ENCODE measurements around the gene HTR2A. TPM values are rescaled to one million over a fixed set of nuclear protein-coding genes. Genes with fewer than 3 reads are reported as not detected.
A peak's percentile ranks its signal among the peaks of the same experiment; 100 is the strongest.
"Not testable (repeated sequence)": the region's sequence is repeated elsewhere in the genome, so short reads cannot be mapped to it uniquely, and the experiment has no call there.

Gene HTR2A
- polyA plus RNA-seq, 1 donor (not counting 4 experiments of a cell fraction or from before 2014, with no cell fraction given): not detected

DNA sequence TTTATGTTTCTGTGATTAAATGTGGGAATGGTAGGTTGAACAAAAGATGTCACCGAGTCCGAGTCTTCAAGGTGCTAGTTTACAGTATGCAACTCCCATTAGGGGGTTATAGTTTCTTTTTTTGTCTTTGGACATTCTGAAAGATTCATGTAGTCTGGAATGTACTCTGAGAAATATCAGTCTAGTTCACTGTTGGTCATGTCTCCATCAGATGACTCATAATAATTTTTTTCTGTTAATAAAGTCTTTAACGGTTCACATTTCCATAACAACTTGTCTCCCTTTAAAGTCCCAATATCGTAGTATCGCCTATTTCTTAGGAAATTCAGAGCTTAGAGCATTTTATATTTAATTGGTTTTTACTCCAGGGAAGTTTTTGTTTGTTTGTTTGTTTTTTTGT lies 86.4 kb downstream of the HTR2A start:
- Histone ChIP-seq H4K20me1 (ENCODE audit: control insufficient read depth, extremely low read depth, insufficient read depth, low read length) (no peaks in the 10 kb centered on the region), H2AFZ (ENCODE audit: control insufficient read depth, low read length) (no peak overlapping the region), H3K27ac (ENCODE audit: control insufficient read depth, insufficient read depth, low read length) (no peak overlapping the region), H3K36me3 (ENCODE audit: control insufficient read depth in 2 of 2, extremely low read depth in 1 of 2, insufficient read depth in 2 of 2, low read length in 2 of 2) (no peaks in the 10 kb centered on the region), H3K4me2 (ENCODE audit: control insufficient read depth, extremely low read depth, insufficient read depth, low read depth, low read length) (no peak overlapping the region), H3K4me1 (ENCODE audit: control insufficient read depth, extremely low read depth, insufficient read depth, low read length) (no peaks in the 10 kb centered on the region), H3K4me3 (ENCODE audit: control insufficient read depth in 2 of 3, extremely low read depth in 1 of 3, insufficient read depth in 2 of 3, low read depth in 1 of 3, low read length in 3 of 3) (no peak overlapping the region), H3K27me3 (ENCODE audit: control insufficient read depth, extremely low read depth, insufficient read depth, low read length) (no peaks in the 10 kb centered on the region), H3K9ac (ENCODE audit: control insufficient read depth, extremely low read depth, insufficient read depth, low read length) (no peak overlapping the region), H3K79me2 (ENCODE audit: control insufficient read depth, insufficient read depth, low read length) (no peaks in the 10 kb centered on the region), H3K9me3 (ENCODE audit: control insufficient read depth, low read depth, low read length) (no peaks in the 10 kb centered on the region), H3K9me1 (ENCODE audit: control insufficient read depth, extremely low read depth, insufficient read depth, low read length) (no peaks in the 10 kb centered on the region)
- dilution Hi-C loops (cut with MboI; ENCODE audit: extremely low pct_ligation_motif_present, low sequenced_read_pairs): no loop called here
- DNase-seq (ENCODE audit: low read depth, low spot score): no peak
- TF ChIP-seq, protein P1, sequence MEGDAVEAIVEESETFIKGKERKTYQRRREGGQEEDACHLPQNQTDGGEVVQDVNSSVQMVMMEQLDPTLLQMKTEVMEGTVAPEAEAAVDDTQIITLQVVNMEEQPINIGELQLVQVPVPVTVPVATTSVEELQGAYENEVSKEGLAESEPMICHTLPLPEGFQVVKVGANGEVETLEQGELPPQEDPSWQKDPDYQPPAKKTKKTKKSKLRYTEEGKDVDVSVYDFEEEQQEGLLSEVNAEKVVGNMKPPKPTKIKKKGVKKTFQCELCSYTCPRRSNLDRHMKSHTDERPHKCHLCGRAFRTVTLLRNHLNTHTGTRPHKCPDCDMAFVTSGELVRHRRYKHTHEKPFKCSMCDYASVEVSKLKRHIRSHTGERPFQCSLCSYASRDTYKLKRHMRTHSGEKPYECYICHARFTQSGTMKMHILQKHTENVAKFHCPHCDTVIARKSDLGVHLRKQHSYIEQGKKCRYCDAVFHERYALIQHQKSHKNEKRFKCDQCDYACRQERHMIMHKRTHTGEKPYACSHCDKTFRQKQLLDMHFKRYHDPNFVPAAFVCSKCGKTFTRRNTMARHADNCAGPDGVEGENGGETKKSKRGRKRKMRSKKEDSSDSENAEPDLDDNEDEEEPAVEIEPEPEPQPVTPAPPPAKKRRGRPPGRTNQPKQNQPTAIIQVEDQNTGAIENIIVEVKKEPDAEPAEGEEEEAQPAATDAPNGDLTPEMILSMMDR (optimal IDR thresholded peaks at IDR 0.05 in 1 of 3, IDR thresholded peaks at IDR 0.05 in 1 of 3, conservative IDR thresholded peaks at IDR 0.05 in 1 of 3; ENCODE audit: extremely low read depth in 1 of 3, insufficient read depth in 2 of 3, low read length in 3 of 3): no peak
- no peak for TF ChIP-seq EZH2 (IDR thresholded peaks at IDR 0.05; ENCODE audit: low read length)
- FAIRE-seq: no peak

DNA sequence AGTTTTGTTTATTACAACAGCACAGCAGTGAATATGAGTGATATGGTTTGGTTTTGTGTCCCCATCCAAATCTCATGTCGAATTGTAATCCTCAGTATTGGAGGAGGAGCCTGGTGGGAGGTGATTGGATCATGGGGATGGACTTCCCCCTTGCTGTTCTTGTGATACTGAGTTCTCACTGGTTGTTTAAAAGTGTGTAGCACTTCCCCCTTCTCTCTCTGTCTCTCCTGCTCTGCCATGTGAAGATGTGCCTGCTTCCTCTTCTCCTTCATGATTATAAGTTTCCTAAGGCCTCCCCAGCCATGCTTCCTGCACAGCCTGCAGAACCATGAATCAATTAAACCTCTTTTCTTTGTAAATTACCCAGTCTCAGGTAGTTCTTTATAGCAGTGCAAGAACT lies 91.9 kb downstream of the HTR2A start:
- H4K20me1 ChIP-seq (ENCODE audit: control insufficient read depth, extremely low read depth, insufficient read depth, low read length); dilution Hi-C loops (cut with MboI; ENCODE audit: extremely low pct_ligation_motif_present, low sequenced_read_pairs); H3K36me3 ChIP-seq (ENCODE audit: control insufficient read depth in 2 of 2, extremely low read depth in 1 of 2, insufficient read depth in 2 of 2, low read length in 2 of 2); H3K9me1 ChIP-seq (ENCODE audit: control insufficient read depth, extremely low read depth, insufficient read depth, low read length); H3K4me2 ChIP-seq (ENCODE audit: control insufficient read depth, extremely low read depth, insufficient read depth, low read depth, low read length); H3K27me3 ChIP-seq (ENCODE audit: control insufficient read depth, extremely low read depth, insufficient read depth, low read length); DNase-seq (ENCODE audit: low read depth, low spot score); H3K4me3 ChIP-seq (ENCODE audit: control insufficient read depth in 2 of 3, extremely low read depth in 1 of 3, insufficient read depth in 2 of 3, low read depth in 1 of 3, low read length in 3 of 3); H3K9ac ChIP-seq (ENCODE audit: control insufficient read depth, extremely low read depth, insufficient read depth, low read length); H3K79me2 ChIP-seq (ENCODE audit: control insufficient read depth, insufficient read depth, low read length); FAIRE-seq; H3K9me3 ChIP-seq (ENCODE audit: control insufficient read depth, low read depth, low read length): not testable (repeated sequence)
- Histone ChIP-seq H3K27ac (ENCODE audit: control insufficient read depth, insufficient read depth, low read length) (peak overlapping the region; percentile 67), H3K4me1 (ENCODE audit: control insufficient read depth, extremely low read depth, insufficient read depth, low read length) (peaks cover 24% of the 10 kb centered on the region), H2AFZ (ENCODE audit: control insufficient read depth, low read length) (peak overlapping the region; percentile 71)

DNA sequence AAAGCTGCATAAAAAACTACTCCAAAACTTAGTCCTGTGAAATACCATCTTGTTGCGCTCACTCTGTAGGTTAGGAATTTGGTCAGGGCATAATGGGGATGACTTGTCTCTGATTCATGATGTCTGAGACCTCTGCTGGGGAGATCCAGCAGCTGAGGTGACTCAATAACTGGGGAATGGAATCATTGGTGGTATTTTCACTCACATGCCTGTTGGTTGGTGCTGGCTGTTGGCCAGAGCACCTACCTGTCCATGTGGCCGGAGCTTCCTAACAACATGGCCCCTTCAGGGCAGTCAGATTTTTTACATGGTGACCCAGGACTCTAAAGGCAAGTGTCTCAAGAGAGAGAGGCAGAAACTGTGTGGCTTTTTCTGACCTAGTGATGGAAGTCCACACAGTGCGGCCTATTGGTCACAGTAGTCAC lies 92.5 kb downstream of the HTR2A start:
- Histone ChIP-seq H2AFZ (ENCODE audit: control insufficient read depth, low read length) (peak overlapping the region; percentile 71), H3K4me3 (ENCODE audit: control insufficient read depth in 2 of 3, extremely low read depth in 1 of 3, insufficient read depth in 2 of 3, low read depth in 1 of 3, low read length in 3 of 3) (no peak overlapping the region), H3K27ac (ENCODE audit: control insufficient read depth, insufficient read depth, low read length) (peak overlapping the region; percentile 67), H3K9ac (ENCODE audit: control insufficient read depth, extremely low read depth, insufficient read depth, low read length) (no peak overlapping the region), H3K9me3 (ENCODE audit: control insufficient read depth, low read depth, low read length) (no peaks in the 10 kb centered on the region), H3K4me2 (ENCODE audit: control insufficient read depth, extremely low read depth, insufficient read depth, low read depth, low read length) (no peak overlapping the region), H4K20me1 (ENCODE audit: control insufficient read depth, extremely low read depth, insufficient read depth, low read length) (no peaks in the 10 kb centered on the region), H3K4me1 (ENCODE audit: control insufficient read depth, extremely low read depth, insufficient read depth, low read length) (peaks cover 24% of the 10 kb centered on the region), H3K27me3 (ENCODE audit: control insufficient read depth, extremely low read depth, insufficient read depth, low read length) (no peaks in the 10 kb centered on the region), H3K36me3 (ENCODE audit: control insufficient read depth in 2 of 2, extremely low read depth in 1 of 2, insufficient read depth in 2 of 2, low read length in 2 of 2) (no peaks in the 10 kb centered on the region), H3K79me2 (ENCODE audit: control insufficient read depth, insufficient read depth, low read length) (no peaks in the 10 kb centered on the region), H3K9me1 (ENCODE audit: control insufficient read depth, extremely low read depth, insufficient read depth, low read length) (no peaks in the 10 kb centered on the region)
- peak; percentile 97 for FAIRE-seq
- TF ChIP-seq, protein P1 (optimal IDR thresholded peaks at IDR 0.05 in 1 of 3, IDR thresholded peaks at IDR 0.05 in 1 of 3, conservative IDR thresholded peaks at IDR 0.05 in 1 of 3; ENCODE audit: extremely low read depth in 1 of 3, insufficient read depth in 2 of 3, low read length in 3 of 3): peak in 2 of 3 experiments; percentile 1 to 11
- no peak for TF ChIP-seq EZH2 (IDR thresholded peaks at IDR 0.05; ENCODE audit: low read length)
- dilution Hi-C loops (cut with MboI; ENCODE audit: extremely low pct_ligation_motif_present, low sequenced_read_pairs): no loop called here
- peak; percentile 91 for DNase-seq (ENCODE audit: low read depth, low spot score)
